Tibial nerve (tissue), 4 donors: Measurements from ENCODE around the gene ZNF460. TPM values are rescaled to one million over a fixed set of nuclear protein-coding genes. Genes with fewer than 3 reads are reported as not detected.

Source experiments
- DNase-seq, 2 donors: peaks; one replicate each; pipeline ENCODE4 v3.0.0-alpha.2; 2019; ENCODE audit warnings: low spot score in 2 of 2
- H3K27ac ChIP-seq, 4 donors: fragments of 200-600 bp; sonication (generic) in 3 of 4; one replicate each; pipeline ENCODE4 v1.5.1; 2017 to 2019; ENCODE audit warnings: mild to moderate bottlenecking in 1 of 4
- H3K27me3 ChIP-seq, 2 donors: fragments of 200-600 bp; sonication (generic) in 1 of 2; one replicate each; pipeline versions ENCODE4 v1.5.1 to v1.6.0; 2017 to 2019
- H3K36me3 ChIP-seq, 3 donors: fragments of 200-600 bp; sonication (generic); one replicate each; pipeline ENCODE4 v1.5.1; 2018 to 2019
- H3K4me1 ChIP-seq, 4 donors: fragments of 200-600 bp; sonication (generic) in 3 of 4; one replicate each; pipeline ENCODE4 v1.5.1; 2017 to 2019
- H3K4me3 ChIP-seq, 4 donors: fragments of 200-600 bp; sonication (generic) in 3 of 4; one replicate each; pipeline ENCODE4 v1.5.1; 2017 to 2019; ENCODE audit warnings: mild to moderate bottlenecking in 1 of 4, moderate library complexity in 1 of 4
- H3K9me3 ChIP-seq, 4 donors: fragments of 200-600 bp; sonication (generic) in 3 of 4; one replicate each; pipeline ENCODE4 v1.5.1; 2017 to 2019
- CTCF ChIP-seq, 5 experiments: fragments of 200-600 bp in 3 of 5; fragments of 450-650 bp in 2 of 5; sonication (generic) in 3 of 5; IDR thresholded peaks; one replicate each; pipeline ENCODE4 v1.5.1; 2016 to 2019; ENCODE audit warnings: antibody characterized with exemption in 5 of 5, mild to moderate bottlenecking in 3 of 5, moderate library complexity in 2 of 5
- EP300 ChIP-seq, 2 donors: sonication (generic); formaldehyde crosslinking; IDR thresholded peaks; one replicate each; pipeline ENCODE4 v1.6.1; 2017; ENCODE audit warnings: antibody characterized with exemption in 2 of 2, mild to moderate bottlenecking in 1 of 2
- POLR2A ChIP-seq, 2 donors: fragments of 450-650 bp; IDR thresholded peaks; one replicate each; pipeline ENCODE4 v1.6.1; 2017; ENCODE audit warnings: antibody characterized with exemption in 2 of 2, mild to moderate bottlenecking in 2 of 2, moderate library complexity in 2 of 2
- WGBS, 2 donors: methylation state at CpG; one replicate each; pipeline ENCODE4 v1.1.5; 2018; 5-methylcytosine and 5-hydroxymethylcytosine counted together
- total RNA-seq, 4 donors: library from RNA; depleted of rRNA; stranded (reverse); fragments of >200 nt; gene quantifications; one replicate each; pipeline ENCODE4 v1.1.0, GENCODE V29; 2016

Gene ZNF460
- total RNA-seq, 4 donors from 2014 or later: 68.4 to 94.3 (median 85.1) TPM

- WGBS, 2 donors: 72 to 78% methylated on average over 6 of the region's 6 CpGs
- no peaks in the 10 kb centered on the region for H3K9me3 ChIP-seq
Measured at GRCh38 chr19:57342582-57342981, 62.3 kb downstream of the ZNF460 start.

More at GRCh38 chr19:57342582-57342981, 62.3 kb downstream of the ZNF460 start:
- no peak overlapping the region for H3K27ac ChIP-seq
- H3K4me3 ChIP-seq: no peak overlapping the region
- no peaks in the 10 kb centered on the region for H3K4me1 ChIP-seq
- H3K27me3 ChIP-seq: no peaks in the 10 kb centered on the region
- no peaks in the 10 kb centered on the region for H3K36me3 ChIP-seq
- TF ChIP-seq POLR2A (IDR thresholded peaks at IDR 0.05): no peak
- TF ChIP-seq EP300 (IDR thresholded peaks at IDR 0.05): no peak
- TF ChIP-seq CTCF (IDR thresholded peaks at IDR 0.05): no peak
- DNase-seq: no peak

Other genes with a start within 250 kb of the ZNF460 start
- not detected for gene USP29, start 160.5 kb upstream of the ZNF460 start, total RNA-seq
- gene ZIM3, start 135.3 kb upstream of the ZNF460 start, total RNA-seq: not detected
- gene DUXA, start 113.0 kb upstream of the ZNF460 start, total RNA-seq: 1 to 10 TPM in 1 of 4 donors, not detected in 3; 5.5 TPM
- 10 to 100 TPM; 37.8 to 75.6 (median 55.6) TPM for gene ZNF264, start 89.0 kb upstream of the ZNF460 start, total RNA-seq
- 1 to 10 TPM in 3 of 4 donors, not detected in 1; 1.0 to 5.2 (median 1.8) TPM for gene AURKC, start 49.5 kb upstream of the ZNF460 start, total RNA-seq
- 10 to 100 TPM; 16.2 to 24.7 (median 20.3) TPM for gene ZNF805, start 39.9 kb upstream of the ZNF460 start, total RNA-seq
- gene ZNF543, start 40.0 kb downstream of the ZNF460 start, total RNA-seq: 10 to 100 TPM in 1 of 4 donors, 1 to 10 TPM in 3; 7.3 to 10.6 (median 7.9) TPM
- gene ZNF304, start 70.8 kb downstream of the ZNF460 start, total RNA-seq: 1 to 10 TPM; 5.1 to 7.6 (median 6.0) TPM
- 10 to 100 TPM in 3 of 4 donors, 1 to 10 TPM in 1; 4.8 to 20.6 (median 18.8) TPM for gene TRAPPC2B, start 83.1 kb downstream of the ZNF460 start, total RNA-seq
- 1 to 10 TPM in 2 of 4 donors, under 1 TPM in 2; 0.78 to 1.8 (median 1.1) TPM for gene ZNF547, start 83.1 kb downstream of the ZNF460 start, total RNA-seq
- gene ZNF548, start 109.4 kb downstream of the ZNF460 start, total RNA-seq: 10 to 100 TPM; 19.8 to 40.0 (median 31.2) TPM
- gene ZNF17, start 130.7 kb downstream of the ZNF460 start, total RNA-seq: 10 to 100 TPM in 3 of 4 donors, 1 to 10 TPM in 1; 9.4 to 27.3 (median 14.9) TPM
- gene ZNF749, start 154.8 kb downstream of the ZNF460 start, total RNA-seq: 1 to 10 TPM; 3.1 to 7.8 (median 4.5) TPM
- gene VN1R1, start 176.7 kb downstream of the ZNF460 start, total RNA-seq: 1 to 10 TPM in 3 of 4 donors, under 1 TPM in 1; 0.60 to 2.6 (median 1.2) TPM
- 10 to 100 TPM in 3 of 4 donors, 1 to 10 TPM in 1; 9.3 to 19.2 (median 13.6) TPM for gene ZNF772, start 197.1 kb downstream of the ZNF460 start, total RNA-seq
- gene ZNF419, start 207.3 kb downstream of the ZNF460 start, total RNA-seq: 10 to 100 TPM; 10.5 to 42.6 (median 16.2) TPM
- 10 to 100 TPM in 3 of 4 donors, 1 to 10 TPM in 1; 2.6 to 31.8 (median 16.0) TPM for gene ZNF773, start 219.5 kb downstream of the ZNF460 start, total RNA-seq
- 1 to 10 TPM; 4.9 to 5.7 (median 5.0) TPM for gene ZNF549, start 246.9 kb downstream of the ZNF460 start, total RNA-seq